HG03139 (cell line): Measurements from ENCODE around the gene KCNIP2.

Experiments used
- ATAC-seq: cut with Tn5 transposase; IDR thresholded peaks from one replicate; pipeline ENCODE4 v1.9.1; 2021; ENCODE audit not compliant: unreplicated experiment

Gene KCNIP2

DNA sequence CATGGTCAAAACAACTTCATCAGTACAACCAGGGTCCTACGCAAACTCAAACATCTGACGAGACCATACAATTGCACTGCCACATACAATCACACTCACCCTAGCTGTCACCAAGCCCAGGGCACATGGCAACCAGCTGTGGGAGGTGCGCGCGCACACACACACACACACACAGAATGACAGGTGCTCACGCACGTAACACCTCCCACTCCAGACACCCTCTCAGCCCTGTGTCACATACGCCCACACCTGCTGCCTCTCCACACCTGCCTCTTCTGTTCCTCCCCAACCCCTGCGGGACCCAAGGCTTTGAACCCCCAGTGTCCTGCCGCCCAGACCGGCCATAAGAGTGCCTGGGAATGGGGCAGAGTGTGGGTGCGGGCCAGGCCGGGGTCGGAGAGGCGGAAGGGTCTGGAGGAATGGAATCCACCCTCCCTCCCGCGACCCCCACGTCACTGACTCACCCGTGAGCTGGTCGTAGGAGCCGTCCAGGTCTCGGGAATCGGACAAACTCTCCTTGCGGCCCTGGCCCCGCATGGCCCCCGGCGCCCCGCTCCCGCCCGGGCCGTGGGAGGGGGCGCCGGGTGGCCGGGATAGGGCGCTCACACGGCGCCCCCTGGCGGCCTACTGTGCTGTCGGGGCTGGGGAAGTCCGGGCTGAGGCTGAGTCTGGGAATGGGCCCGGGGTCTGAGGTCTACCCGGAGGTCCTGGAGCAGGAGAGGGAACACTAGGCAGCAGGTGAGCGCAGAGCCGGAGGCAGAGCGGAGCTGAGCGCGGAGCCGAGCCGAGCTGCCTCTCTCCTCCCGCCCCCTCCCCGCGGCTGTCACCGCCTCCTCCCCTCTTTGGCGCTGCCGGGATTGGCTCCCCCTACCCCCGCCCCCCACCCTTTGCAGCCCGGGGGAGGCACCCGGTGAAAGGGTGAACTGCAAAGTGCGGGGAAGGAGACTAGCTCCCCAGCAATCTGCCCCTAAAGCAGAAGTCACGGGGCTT is at the start of gene KCNIP2:
Gene KCNIP2, minus strand, starts transcription at position 769 of the 990 bp plus-strand sequence. Its CDS starts 232 bp downstream, at position 537.
- ATAC-seq = no peak

DNA sequence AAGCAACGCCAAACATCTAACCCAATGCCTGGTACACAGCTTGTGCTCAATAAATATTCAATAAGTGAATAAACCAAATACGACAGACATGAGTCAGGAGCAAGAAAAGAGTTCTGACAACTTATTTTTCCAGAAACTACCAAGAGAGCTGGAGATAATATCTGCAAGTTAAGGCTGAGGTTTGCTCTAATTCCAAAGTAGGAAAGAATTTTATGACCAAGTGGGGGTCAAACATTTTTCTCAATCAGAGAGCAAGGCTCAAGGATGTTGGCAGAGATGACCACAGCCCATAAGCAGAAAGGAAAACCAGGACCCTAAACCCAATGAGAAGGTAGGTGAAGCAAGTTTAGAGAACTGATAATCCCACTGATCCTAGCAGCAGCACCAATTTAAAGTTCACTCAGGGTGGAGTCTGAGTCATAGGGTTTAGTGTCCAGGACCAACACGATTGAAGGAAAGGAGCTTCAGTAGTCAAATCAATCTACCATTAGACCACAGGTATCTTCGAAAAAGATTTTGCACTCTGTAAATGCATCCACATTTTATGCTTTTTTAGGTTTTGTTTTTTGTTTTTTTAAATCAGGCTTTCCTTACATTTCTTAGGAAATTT is 49.3 kb upstream of the KCNIP2 start:
- ATAC-seq = no peak

GRCh38 chr10:101889256-101890210 is 45.9 kb upstream of the KCNIP2 start:
- no peak for ATAC-seq

DNA sequence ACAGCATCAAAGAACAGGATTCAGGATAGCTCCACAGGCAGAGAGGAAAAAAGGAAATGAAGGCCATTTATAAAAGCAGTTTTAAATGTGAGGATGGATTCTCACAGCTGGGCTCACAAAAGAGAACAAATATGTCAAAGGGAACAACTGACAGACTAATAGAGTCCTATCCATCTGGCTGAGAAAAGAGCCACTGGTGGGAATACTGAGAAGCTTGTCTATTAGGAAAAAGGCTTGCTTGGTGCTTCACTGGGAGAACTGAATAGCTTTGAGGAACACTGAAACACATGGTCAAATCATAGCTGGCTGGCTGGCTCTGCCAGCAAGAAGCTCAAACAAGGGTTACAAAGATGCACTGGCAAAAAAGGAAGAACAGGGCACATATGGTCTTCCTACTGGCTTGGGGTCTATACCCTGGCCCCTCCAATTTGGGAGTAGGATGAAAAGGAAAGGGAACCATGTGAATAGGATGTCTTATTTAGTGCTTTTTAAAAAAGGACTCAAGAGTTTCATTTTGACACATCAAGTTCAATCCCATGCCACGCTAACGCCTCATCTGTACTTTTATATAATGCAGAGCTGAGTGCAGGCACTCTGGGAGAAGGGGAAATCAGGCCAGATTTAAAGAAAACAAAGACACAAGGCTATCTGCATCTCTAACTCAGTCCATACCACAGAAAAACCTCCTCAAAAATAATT is 44.8 kb upstream of the KCNIP2 start:
- no peak for ATAC-seq

- no peak for ATAC-seq
Measured at GRCh38 chr10:101887775-101888174, 44.2 kb upstream of the KCNIP2 start.

- no peak for ATAC-seq
Measured at GRCh38 chr10:101886521-101887312, 43.1 kb upstream of the KCNIP2 start.

- no peak for ATAC-seq
Measured at GRCh38 chr10:101881036-101881774, 37.6 kb upstream of the KCNIP2 start.

- ATAC-seq = no peak
Measured at GRCh38 chr10:101880232-101880573, 36.6 kb upstream of the KCNIP2 start.

DNA sequence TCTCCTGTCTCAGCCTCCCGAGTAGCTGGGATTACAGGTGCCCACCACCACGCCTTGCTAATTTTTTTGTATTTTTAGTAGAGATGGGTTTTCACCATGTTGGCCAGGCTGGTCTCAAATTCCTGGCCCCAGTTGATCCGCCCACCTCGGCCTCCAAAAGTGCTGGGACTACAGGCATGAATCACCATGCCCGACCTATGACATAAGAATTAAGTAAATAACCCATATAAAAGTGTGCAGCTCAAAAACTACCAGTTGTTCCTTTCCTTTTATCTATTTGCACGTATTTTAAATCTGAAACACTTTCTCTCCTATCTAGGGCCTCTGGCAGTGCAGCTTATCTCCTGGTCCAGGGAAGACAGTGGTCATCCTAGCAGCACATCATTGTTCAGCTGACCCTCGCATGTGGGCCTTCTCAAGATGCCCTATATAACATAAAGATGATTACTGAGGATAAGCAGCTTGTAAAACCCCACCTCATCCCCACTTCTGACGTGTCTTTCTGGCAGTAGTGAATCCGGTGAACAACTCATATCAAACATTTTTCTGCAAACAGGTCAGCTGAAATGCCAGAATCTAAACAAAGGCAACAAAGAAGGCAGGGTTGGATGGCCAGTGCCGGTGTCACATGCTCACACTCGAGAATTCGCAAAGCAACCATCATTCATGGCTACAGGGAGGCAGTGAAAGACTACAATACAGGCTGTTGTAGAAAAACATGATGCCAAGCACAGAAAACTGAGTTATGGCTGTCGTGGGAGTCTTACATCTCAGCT is 36.0 kb upstream of the KCNIP2 start:
- no peak for ATAC-seq

DNA sequence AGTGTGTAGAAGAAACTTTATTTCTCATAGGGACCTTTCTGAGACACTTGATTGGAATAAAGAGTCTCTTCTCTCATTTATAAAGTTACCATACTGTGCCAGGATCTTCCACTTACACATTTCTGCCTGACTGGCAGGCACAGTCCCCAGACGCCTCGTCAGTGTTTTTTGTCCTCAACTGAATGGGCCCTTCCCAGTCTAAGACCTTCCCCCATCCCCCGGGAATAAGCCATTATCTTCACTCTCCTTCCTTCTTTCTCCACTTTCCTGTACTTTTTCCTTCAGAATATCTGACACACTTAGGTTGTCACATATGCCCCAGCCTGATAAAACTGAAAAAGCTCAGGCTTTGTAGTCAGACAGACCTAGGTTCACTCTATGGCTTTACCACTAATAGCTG is 35.3 kb upstream of the KCNIP2 start:
- ATAC-seq = no peak

DNA sequence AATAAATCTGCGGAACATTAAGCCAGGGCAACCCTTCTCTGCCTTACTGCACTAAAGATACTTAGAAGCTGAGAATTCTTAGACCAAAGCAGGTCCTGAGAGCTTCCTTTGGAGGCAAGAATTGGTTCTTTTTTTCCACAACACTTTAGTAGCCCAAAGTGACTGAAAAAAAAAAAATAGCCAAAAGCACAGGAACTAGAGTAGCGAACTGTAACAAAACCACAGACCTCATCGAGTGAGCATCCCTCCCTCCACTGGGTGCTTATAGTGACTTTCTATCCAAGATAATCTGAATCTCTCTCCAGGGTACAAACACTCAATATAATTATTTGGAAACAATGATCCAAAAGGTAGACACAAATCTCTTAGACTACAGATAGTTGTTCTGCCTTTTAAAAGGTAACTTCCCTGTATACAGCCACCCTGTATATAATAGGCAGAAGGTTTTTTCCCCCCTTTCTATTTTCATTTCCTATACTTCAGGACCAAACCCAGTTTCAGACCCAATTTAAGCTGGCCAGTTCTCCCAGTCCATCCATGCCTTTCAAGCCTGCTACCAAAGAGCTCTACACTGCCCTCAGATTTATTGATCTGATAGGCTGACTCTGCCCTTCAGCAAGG is 31.6 kb upstream of the KCNIP2 start:
- no peak for ATAC-seq

DNA sequence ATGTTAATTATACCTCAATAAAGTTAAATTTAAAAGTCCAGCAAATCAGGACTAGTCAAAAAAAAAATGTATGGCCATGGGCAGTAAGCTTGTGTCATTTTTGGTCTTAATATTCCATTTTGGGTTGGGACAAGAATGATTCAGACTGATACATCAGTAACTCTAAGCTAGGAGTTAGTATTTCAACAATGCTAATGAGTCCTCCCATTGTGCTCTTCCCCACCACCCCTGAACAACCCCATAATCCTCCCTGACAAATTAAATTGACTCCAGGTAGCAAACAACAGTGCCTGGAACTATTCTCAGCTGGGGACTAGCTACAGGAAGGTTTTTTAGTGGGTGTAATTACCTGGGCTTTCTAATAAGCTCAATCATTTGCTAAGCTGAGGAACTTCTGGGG is 30.7 kb upstream of the KCNIP2 start:
- ATAC-seq = no peak

DNA sequence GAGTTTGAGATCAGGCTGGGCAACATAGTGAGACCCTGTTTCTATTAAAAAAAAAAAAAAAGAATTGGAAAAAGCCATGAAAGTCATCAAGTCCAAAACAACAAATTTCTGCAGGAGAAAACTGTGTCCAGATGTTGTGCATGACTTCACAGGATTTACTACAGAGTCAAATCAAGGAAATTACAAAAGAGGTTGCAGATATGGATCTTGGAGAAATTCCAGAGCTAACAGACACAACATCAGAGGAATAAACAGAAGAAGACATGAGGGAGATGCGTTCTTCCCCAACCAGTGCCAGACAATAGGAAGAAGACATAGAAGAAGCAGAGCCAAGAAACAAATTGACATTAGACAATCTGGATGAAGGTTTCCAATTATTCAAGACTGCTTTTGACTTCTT is 24.3 kb upstream of the KCNIP2 start:
- ATAC-seq = no peak

DNA sequence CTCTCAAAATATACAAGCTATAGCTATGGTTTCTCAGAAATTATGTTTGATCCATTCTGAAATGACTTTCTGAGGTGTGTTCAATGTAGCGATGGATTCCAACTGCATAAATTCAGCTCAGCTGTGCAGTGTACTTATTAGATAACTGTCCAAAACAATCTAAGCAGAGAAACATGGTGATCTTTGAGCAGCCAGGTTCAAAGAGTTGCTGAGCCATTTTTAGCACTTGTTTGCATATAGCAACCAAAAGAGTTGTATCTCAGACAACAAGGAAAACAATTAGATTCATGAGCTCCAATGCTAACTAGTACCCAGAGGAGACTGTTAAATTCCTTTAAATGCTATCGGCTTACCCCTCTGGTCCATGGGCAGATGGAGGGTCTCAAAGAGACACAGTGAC is 15.9 kb upstream of the KCNIP2 start:
- no peak for ATAC-seq

- no peak for ATAC-seq
Measured at GRCh38 chr10:101858723-101859500, 15.3 kb upstream of the KCNIP2 start.

DNA sequence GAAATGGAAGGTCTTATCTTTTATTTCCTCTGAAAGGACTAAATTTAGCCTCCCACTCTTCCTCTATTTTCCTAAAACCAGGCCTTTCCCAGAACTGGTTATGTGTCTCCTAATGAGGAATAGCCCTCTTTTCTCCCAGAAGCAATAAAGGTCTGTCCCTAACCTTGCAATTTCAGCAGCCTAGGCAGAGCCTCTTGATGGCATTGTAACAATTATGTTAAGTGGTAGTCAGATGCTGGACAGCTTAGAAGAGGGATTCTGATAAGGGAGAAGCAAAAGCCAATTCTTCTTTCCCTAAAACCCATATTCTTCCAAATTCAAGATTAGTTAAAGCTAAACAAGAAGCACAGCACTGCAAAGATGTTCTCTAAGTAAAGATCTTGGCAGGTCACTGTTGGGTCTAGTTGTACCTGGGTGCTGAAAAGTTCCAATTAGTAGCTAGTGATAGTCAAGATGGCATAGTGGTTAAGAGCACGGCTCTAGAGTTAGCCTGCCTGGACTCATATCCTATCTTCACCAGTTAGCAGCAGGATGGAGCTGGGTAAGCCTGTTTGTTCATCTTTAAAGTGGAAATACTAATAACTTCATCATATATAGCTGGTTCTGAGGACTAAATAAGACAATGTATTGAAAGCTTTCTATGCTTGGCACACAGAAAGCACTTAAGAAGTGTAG is 14.3 kb upstream of the KCNIP2 start:
- ATAC-seq = no peak

DNA sequence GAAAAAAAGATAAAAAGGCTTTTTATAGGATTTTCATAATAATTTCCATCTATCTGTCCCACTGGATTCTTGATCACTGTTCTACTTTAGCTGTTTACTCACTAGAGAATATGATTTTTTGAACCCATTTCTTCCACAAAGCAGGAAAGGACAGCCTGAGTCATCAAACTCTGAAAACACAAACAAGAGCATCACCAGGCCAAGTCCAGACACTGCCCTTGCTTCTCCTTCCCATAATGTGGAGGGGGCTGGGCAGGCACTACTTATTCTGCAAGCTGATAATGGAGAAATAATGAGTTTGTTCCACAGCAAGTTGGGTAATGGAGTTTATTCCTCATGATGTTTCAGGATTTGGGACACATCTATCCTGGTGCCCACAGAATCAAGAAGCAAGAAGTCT is 13.0 kb upstream of the KCNIP2 start:
- no peak for ATAC-seq
